HCT116 (cell line): ENCODE results near the gene SLC35F3.

Source experiments
- EZH2 ChIP-seq: fragments of 200-600 bp; sonication (generic); IDR thresholded peaks from 2 replicates; pipeline ENCODE4 v1.6.1; 2017; ENCODE audit warnings: antibody characterized with exemption, mixed run types
- JUND ChIP-seq: IDR thresholded peaks from 2 replicates; pipeline ENCODE4 v1.6.1; 2012
- POLR2A ChIP-seq: IDR thresholded peaks from 2 replicates; pipeline ENCODE4 v1.7.0; 2011; ENCODE audit warnings: borderline replicate concordance; ENCODE audit not compliant: insufficient read depth, insufficient read length; ENCODE audit errors: extremely low read depth
- POLR2AphosphoS5 ChIP-seq: IDR thresholded peaks from 2 replicates; pipeline ENCODE4 v1.6.1; 2011; ENCODE audit warnings: mild to moderate bottlenecking, low read depth, low read length, moderate library complexity
- TCF7L2 ChIP-seq: IDR thresholded peaks from 2 replicates; pipeline ENCODE4 v1.7.0; 2011; ENCODE audit warnings: borderline replicate concordance, inconsistent platforms; ENCODE audit not compliant: insufficient read depth, insufficient read length; ENCODE audit errors: extremely low read depth
- ZNF274 ChIP-seq: fragments of 200-500 bp; sonication (Bioruptor generic); IDR thresholded peaks from 2 replicates; pipeline ENCODE4 v1.6.1; 2014; ENCODE audit warnings: mild to moderate bottlenecking, low read depth, low read length, inconsistent platforms
- TF ChIP-seq, protein P1 (sequence below), 3 experiments: fragments of 200-600 bp in 1 of 3; sonication (generic) in 1 of 3; IDR thresholded peaks in 2 of 3; conservative IDR thresholded peaks in 1 of 3; 2 replicates each; pipeline ENCODE4 v1.5.1; 2012 to 2017; ENCODE audit warnings: low read depth in 2 of 3, low read length in 2 of 3, antibody characterized with exemption in 1 of 3, borderline replicate concordance in 1 of 3, control low read depth in 1 of 3, mild to moderate bottlenecking in 1 of 3, mixed read lengths in 1 of 3, mixed run types in 1 of 3, moderate library complexity in 1 of 3; ENCODE audit not compliant: insufficient read depth in 1 of 3
- TF ChIP-seq, protein P2 (sequence below): IDR thresholded peaks from 2 replicates; pipeline ENCODE4 v1.6.1; 2012

DNA sequence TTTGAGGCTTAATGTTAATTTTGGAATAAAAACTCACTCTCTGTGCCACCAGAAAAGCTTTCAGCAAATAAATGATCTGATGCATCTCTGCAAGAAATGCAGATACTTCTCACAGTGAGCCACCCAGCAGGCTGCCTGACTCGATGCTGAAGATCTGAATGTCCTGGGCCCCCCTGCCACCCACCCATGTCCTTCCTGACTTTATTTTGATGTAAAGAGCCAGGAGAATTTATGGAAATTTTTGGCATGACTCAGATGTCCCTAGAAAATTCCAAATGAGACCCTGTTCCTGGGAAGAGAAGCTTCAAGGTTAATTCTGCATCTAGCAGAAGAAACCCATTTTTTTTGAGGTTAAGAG lies 406.0 kb downstream of the SLC35F3 start:
- TF ChIP-seq JUND (no peak), EZH2 (no peak), TCF7L2 (no peak), ZNF274 (no peak), POLR2A (no peak), POLR2AphosphoS5 (no peak)
- TF ChIP-seq, protein P1, sequence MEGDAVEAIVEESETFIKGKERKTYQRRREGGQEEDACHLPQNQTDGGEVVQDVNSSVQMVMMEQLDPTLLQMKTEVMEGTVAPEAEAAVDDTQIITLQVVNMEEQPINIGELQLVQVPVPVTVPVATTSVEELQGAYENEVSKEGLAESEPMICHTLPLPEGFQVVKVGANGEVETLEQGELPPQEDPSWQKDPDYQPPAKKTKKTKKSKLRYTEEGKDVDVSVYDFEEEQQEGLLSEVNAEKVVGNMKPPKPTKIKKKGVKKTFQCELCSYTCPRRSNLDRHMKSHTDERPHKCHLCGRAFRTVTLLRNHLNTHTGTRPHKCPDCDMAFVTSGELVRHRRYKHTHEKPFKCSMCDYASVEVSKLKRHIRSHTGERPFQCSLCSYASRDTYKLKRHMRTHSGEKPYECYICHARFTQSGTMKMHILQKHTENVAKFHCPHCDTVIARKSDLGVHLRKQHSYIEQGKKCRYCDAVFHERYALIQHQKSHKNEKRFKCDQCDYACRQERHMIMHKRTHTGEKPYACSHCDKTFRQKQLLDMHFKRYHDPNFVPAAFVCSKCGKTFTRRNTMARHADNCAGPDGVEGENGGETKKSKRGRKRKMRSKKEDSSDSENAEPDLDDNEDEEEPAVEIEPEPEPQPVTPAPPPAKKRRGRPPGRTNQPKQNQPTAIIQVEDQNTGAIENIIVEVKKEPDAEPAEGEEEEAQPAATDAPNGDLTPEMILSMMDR (IDR thresholded peaks at IDR 0.05 in 2 of 3, conservative IDR thresholded peaks at IDR 0.05 in 1 of 3; ENCODE audit: borderline replicate concordance in 1 of 3, insufficient read depth in 1 of 3, low read depth in 2 of 3, low read length in 2 of 3): no peak
- TF ChIP-seq, protein P2, sequence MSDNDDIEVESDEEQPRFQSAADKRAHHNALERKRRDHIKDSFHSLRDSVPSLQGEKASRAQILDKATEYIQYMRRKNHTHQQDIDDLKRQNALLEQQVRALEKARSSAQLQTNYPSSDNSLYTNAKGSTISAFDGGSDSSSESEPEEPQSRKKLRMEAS: no peak
